ENCODE results near the gene FBLIM1.
"Not testable (repeated sequence)": the region's sequence is repeated elsewhere in the genome, so short reads cannot be mapped to it uniquely, and the experiment has no call there.

The FBLIM1 gene

GRCh38 chr1:15825800-15826199, 67.2 kb downstream of the FBLIM1 start:
- DNase-seq, result no peak

GRCh38 chr1:15826810-15827507, 68.4 kb downstream of the FBLIM1 start:
- no peak for DNase-seq

GRCh38 chr1:15827567-15827966, 69.0 kb downstream of the FBLIM1 start:
- DNase-seq, result not testable (repeated sequence)

- not testable (repeated sequence) for DNase-seq
Observed at GRCh38 chr1:15828931-15829330, 70.3 kb downstream of the FBLIM1 start.

- no peak for DNase-seq
Observed at GRCh38 chr1:15830258-15830657, 71.7 kb downstream of the FBLIM1 start.

DNA sequence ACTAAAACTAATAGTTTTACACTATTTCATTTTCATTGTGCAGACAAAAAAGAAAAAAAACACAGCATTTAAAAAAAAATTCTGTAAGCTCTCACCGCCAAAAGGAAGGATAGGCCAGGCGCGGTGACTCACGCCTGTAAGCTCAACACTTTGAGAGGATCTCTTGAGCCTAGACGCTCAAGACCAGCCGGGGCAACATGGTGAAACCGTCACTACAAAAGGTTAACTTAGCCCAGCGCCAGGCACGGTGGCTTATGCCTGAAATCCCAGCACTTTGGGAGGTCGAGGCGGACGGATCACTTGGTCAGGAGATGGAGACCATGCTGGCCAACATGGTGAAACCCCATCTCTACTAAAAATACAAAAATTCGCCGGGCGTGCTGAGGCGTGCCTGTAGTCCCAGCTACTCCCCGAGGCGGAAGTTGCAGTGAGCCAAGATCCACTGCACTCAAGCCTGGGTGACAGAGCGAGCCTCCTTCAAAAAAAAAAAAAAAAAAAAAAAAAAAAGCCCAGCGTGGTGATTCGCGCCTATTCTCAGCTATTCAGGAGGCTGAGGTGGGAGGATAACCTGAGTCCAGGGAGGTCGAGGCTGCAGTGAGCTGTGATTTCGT, 74.6 kb downstream of the FBLIM1 start:
- DNase-seq, result no peak

GRCh38 chr1:15833842-15834405, 75.3 kb downstream of the FBLIM1 start:
- DNase-seq, result no peak

DNA sequence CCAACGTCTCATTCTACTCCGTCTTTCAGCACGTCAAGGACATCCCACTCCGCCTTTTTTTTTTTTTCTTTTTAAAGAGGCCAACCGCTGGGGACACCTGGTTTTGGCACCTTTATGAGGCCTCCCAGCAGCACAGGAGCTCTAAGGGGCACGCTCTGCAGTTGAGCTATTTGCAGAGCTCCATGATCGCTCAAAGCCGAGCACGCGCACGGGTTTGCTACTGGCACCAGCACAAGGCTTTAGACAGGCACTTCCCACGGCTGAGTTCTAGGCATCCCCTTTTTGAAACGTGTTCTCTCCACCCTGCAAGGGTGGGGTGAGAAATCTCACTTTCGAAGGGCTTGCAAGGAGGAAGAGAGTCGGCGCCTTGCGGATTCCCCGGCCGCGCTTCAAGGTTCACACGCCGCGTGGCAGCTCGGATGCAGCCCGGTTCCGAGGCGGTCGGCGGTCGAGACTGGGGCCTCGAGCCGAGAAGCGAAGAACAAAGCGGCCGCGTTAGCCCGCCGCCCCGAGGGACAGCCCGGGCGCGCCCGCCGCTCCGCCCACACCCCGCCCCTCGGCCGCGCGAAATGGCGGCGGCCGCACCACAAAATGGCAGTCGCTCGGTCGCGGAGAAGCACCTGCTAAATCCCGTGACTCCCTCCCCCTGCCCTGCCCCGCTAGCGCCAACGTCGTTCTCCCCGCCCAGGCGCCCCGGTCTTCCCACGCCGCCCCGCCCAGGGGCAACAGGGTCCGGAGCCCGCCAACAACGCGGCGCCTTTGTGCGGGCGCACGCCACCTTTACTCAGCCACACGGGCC, 76.0 kb downstream of the FBLIM1 start:
- DNase-seq, result peak; percentile 98

- DNase-seq, result no peak
Observed at GRCh38 chr1:15835205-15835740, 76.7 kb downstream of the FBLIM1 start.

DNA sequence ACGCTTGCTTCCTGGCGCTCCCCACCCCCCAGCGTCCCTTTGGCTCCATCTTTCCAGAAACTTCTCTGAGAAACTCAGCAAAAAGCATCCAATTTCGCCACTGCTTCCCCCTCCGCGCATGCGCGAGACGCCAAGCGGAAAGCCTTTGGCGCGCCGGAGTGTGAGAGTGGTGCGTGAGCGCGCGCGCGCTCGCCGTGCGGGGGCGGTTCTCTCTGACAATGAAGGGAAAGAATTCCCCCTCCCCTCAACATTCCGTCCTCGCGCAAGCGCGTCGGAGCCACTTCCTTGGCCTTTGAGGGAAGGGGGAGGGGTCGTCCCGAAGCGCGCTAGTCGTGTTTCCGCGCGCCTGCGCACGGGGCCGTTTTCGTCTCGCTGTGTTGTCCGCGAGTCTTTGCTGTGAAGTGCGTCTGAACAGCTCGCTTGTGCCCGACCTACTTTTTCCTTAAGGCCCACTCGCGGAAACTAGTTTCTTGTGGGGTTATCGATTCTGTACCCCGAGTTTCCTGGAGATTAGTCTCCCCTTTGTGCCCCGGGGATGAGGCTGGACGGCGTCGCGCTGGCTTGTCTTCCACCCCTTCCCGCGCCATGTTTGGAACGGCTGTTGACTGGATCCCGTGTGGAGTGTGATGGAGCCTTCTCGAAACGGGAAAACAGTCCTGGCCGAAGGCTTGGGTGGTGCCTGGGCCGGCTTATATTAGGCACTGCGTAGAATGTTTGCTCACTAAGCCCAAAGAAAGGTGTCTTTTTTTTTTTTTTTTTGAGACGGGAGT, 77.3 kb downstream of the FBLIM1 start:
- DNase-seq, result peak; percentile 99

All from NCI-H1092 treated with DMSO at 0.1 percent for 48 hours (cell line).